Measurements from ENCODE around the gene BEX4. TPM values are rescaled to one million over a fixed set of nuclear protein-coding genes. Genes with fewer than 3 reads are reported as not detected.

BEX4 gene
- total and polyA plus RNA-seq, 2 of the 8 experiments (the other 6 are each of a cell fraction or from before 2014, with no cell fraction given), result 27.2 to 45.1 TPM

GRCh38 chrX:103250977-103251376 lies 36.1 kb downstream of the BEX4 start:
- H2BK12ac ChIP-seq (ENCODE audit: low read depth, low read length), result no peak overlapping the region
- TF ChIP-seq SP4 (IDR thresholded peaks at IDR 0.05; ENCODE audit: low read length) (no peak), FOSL1 (IDR thresholded peaks at IDR 0.05; ENCODE audit: insufficient read depth, low read depth, low read length) (no peak), TBP (IDR thresholded peaks at IDR 0.05; ENCODE audit: low read depth, low read length) (no peak), POLR2A (IDR thresholded peaks at IDR 0.05; ENCODE audit: control extremely low read depth in 1 of 2, low read depth in 2 of 2, low read length in 2 of 2) (no peak), KDM4A (IDR thresholded peaks at IDR 0.05; ENCODE audit: low read depth, low read length, severe bottlenecking) (no peak), MAX (IDR thresholded peaks at IDR 0.05) (no peak), GTF2F1 (IDR thresholded peaks at IDR 0.05; ENCODE audit: borderline replicate concordance, low read depth, low read length) (no peak), CEBPB (IDR thresholded peaks at IDR 0.05; ENCODE audit: low read depth, low read length) (no peak), TCF12 (IDR thresholded peaks at IDR 0.05; ENCODE audit: low read depth, low read length) (no peak), SIX5 (IDR thresholded peaks at IDR 0.05; ENCODE audit: low read depth, low read length) (no peak), HDAC6 (IDR thresholded peaks at IDR 0.05; ENCODE audit: low read depth, low read length) (no peak), EGR1 (IDR thresholded peaks at IDR 0.05; ENCODE audit: borderline replicate concordance, low read depth, low read length) (no peak)
- TF ChIP-seq, protein P1, sequence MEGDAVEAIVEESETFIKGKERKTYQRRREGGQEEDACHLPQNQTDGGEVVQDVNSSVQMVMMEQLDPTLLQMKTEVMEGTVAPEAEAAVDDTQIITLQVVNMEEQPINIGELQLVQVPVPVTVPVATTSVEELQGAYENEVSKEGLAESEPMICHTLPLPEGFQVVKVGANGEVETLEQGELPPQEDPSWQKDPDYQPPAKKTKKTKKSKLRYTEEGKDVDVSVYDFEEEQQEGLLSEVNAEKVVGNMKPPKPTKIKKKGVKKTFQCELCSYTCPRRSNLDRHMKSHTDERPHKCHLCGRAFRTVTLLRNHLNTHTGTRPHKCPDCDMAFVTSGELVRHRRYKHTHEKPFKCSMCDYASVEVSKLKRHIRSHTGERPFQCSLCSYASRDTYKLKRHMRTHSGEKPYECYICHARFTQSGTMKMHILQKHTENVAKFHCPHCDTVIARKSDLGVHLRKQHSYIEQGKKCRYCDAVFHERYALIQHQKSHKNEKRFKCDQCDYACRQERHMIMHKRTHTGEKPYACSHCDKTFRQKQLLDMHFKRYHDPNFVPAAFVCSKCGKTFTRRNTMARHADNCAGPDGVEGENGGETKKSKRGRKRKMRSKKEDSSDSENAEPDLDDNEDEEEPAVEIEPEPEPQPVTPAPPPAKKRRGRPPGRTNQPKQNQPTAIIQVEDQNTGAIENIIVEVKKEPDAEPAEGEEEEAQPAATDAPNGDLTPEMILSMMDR (IDR thresholded peaks at IDR 0.05; ENCODE audit: control extremely low read depth in 1 of 3, insufficient read depth in 1 of 3, low read depth in 1 of 3, low read length in 3 of 3), result no peak

More at GRCh38 chrX:103250977-103251376, 36.1 kb downstream of the BEX4 start:
- Histone ChIP-seq H3K4me2 (ENCODE audit: insufficient read depth in 1 of 2, low read depth in 2 of 2, low read length in 2 of 2) (no peak overlapping the region), H3K4me1 (replicated peaks in 1 of 4; ENCODE audit: control insufficient read depth in 3 of 4, insufficient read depth in 4 of 4, low read length in 3 of 4) (peaks cover 0 to 3% (median 0%) of the 10 kb centered on the region in 4 experiments; a peak in 2 of 7 replicates), H3K27me3 (replicated peaks in 1 of 4; ENCODE audit: control insufficient read depth in 3 of 4, extremely low read depth in 1 of 4, insufficient read depth in 3 of 4, low read length in 3 of 4) (no peaks in the 10 kb centered on the region), H2AFZ (ENCODE audit: low read length) (no peak overlapping the region), H3K79me2 (ENCODE audit: control insufficient read depth in 1 of 2, insufficient read depth in 2 of 2, low read length in 2 of 2) (peaks cover 0 to 13% of the 10 kb centered on the region in 2 experiments; a peak in 2 of 4 replicates), H2BK120ac (replicated peaks; ENCODE audit: low read depth, low read length) (no peak overlapping the region), H3K79me1 (ENCODE audit: low read depth, low read length) (no peaks in the 10 kb centered on the region), H3K9ac (replicated peaks in 1 of 4; ENCODE audit: extremely low read depth in 1 of 4, low read depth in 3 of 4, low read length in 3 of 4) (no peak overlapping the region), H3K18ac (ENCODE audit: extremely low read depth, low read length) (no peak overlapping the region), H3K9me3 (ENCODE audit: insufficient read depth in 2 of 2, low read depth in 1 of 2, low read length in 1 of 2) (no peaks in the 10 kb centered on the region), H3K4me3 (ENCODE audit: extremely low read depth in 1 of 4, insufficient read depth in 2 of 4, low read depth in 3 of 4, low read length in 4 of 4) (no peak overlapping the region), H2AK5ac (ENCODE audit: low read depth, low read length) (no peak overlapping the region), H3K23ac (ENCODE audit: insufficient read length) (no peak overlapping the region), H2BK5ac (ENCODE audit: low read depth, low read length) (no peak overlapping the region), H3K14ac (ENCODE audit: insufficient read length) (no peak overlapping the region), H4K8ac (ENCODE audit: extremely low read depth, insufficient read depth, low read length) (no peak overlapping the region), H4K5ac (ENCODE audit: insufficient read length, low read depth, low read length) (no peak overlapping the region), H2BK15ac (ENCODE audit: low read length) (no peak overlapping the region), H4K91ac (replicated peaks; ENCODE audit: insufficient read length, low read length) (no peak overlapping the region), H3K27ac (ENCODE audit: low read depth, low read length) (no peak overlapping the region), H3K4ac (replicated peaks; ENCODE audit: insufficient read length, low read depth, low read length) (no peak overlapping the region), H3K56ac (replicated peaks; ENCODE audit: insufficient read length, low read depth, low read length) (no peak overlapping the region), H3K36me3 (ENCODE audit: control insufficient read depth in 2 of 4, insufficient read depth in 4 of 4, low read length in 3 of 4) (peaks cover 0 to 14% (median 6%) of the 10 kb centered on the region in 4 experiments; a peak in 5 of 8 replicates), H2BK20ac (ENCODE audit: low read length) (no peak overlapping the region), H4K20me1 (replicated peaks in 1 of 2; ENCODE audit: control insufficient read depth in 1 of 2, insufficient read depth in 2 of 2, low read length in 2 of 2) (no peaks in the 10 kb centered on the region), H3K23me2 (ENCODE audit: low read depth, low read length) (0 out of 2 replicates have a peak, but pooled peaks cover 2% of the 10 kb centered on the region)
- DNase-seq (ENCODE audit: low read depth in 1 of 2, low spot score in 2 of 2) (no peak), FAIRE-seq (no peak)
- ChIA-PET CTCF (ENCODE audit: partially characterized antibody) (interaction anchor here (0.7 to 1.4 kb wide), 4 partner anchors 18 to 239 kb away, joined by 3 to 4 read pairs (median 3); no protein-coding TSS in a partner anchor), POLR2A (ENCODE audit: partially characterized antibody) (interaction anchor here (0.8 kb wide), 1 partner anchor 9 kb away, joined by 3 read pairs; no protein-coding TSS in a partner anchor)
- WGBS, 2 experiments (ENCODE audit: extremely low coverage in 1 of 2, insufficient coverage in 1 of 2, insufficient read length in 1 of 2, insufficient replicate concordance in 2 of 2, low coverage in 1 of 2, low lambda C conversion rate in 2 of 2, missing lambda C conversion rate in 1 of 2), result 76% methylated on average over 5 of the region's 5 CpGs; no CpG with 5 or more reads in 1 of the 2 experiments

Data from H1 (cell line).